GM21360 (cell line): ENCODE results near the gene TNPO2.
"Not testable (repeated sequence)": the region's sequence is repeated elsewhere in the genome, so short reads cannot be mapped to it uniquely, and the experiment has no call there.

ENCODE experiments used
- ATAC-seq: cut with Tn5 transposase; IDR thresholded peaks from one replicate; pipeline ENCODE4 v1.9.1; 2021; ENCODE audit warnings: mild to moderate bottlenecking, moderate library complexity; ENCODE audit not compliant: unreplicated experiment

Gene TNPO2

DNA sequence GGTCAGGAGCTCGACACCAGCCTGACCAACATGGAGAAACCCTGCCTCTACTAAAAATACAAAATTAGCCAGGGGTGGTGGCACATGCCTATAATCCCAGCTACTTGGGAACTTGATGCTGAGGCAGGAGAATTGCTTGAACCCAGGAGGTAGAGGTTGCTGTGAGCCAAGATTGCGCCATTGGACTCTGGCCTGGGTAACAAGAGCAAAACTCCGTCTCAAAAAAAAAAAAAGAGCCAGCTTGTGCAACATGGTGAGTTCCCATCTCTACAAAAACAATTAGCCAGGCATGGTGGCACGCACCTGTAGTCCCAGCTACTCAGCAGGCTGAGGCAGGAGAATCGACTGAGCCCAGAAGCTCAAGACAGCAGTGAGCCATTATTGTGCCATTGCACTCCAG lies 45.7 kb downstream of the TNPO2 start:
- ATAC-seq = not testable (repeated sequence)

DNA sequence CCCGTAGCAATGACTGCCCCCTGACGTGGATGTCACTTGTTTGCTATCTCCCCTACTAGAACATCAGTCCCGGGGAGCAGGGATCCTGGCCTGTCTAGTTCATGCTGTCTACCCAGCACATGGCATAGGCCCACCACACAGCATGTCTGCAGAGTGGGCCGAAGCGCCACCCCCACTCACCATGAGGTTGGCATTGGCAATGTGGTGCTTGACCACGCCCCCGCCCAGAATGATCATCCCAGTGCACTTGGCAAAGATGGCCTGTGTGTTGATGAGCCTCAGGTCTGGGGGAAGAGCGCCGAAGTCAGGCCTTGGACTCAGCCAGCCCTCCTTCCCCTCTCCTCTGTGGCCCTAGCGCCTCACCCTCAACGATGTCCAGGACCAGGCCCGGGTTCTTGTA lies 46.8 kb downstream of the TNPO2 start:
- ATAC-seq = no peak

DNA sequence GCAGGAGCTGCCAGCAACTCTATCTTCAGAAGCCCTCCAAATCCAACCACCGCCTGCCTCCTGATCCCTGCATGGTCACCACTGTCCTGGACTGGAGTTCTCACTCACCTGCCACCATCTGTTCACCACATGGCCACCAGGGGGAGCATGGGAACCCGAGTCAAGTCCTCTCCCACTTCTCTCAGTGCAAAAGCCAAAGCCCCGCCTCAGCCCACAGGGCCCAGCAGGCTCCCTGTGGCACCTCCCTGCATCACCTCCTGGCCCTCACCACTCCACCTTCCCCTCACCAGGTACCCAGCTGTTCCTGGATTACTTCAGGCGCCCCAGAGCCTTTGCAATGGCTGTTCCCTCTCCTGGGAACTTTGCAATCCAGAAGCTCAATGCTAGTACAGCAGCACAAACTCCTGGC lies 47.3 kb downstream of the TNPO2 start:
- ATAC-seq = no peak

DNA sequence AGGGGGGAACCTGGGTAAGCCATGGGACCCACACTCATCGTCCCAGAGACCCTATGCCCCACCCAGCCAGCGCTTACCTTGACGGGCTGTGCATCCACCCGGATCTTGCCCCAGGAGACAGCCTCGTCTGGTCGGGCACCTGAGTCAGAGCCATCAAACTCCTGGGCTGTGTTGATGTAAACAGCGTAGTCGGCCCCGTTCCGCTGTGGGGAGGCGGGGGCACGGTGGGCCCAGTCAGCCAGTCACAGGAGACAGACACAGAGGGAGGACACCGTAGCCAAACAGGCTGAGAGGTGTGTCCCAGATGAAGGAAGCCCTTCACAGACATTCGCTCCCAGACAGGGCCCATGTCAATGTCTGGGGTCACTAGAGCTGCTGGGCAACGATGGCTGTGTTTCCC lies 47.8 kb downstream of the TNPO2 start:
- ATAC-seq = no peak

DNA sequence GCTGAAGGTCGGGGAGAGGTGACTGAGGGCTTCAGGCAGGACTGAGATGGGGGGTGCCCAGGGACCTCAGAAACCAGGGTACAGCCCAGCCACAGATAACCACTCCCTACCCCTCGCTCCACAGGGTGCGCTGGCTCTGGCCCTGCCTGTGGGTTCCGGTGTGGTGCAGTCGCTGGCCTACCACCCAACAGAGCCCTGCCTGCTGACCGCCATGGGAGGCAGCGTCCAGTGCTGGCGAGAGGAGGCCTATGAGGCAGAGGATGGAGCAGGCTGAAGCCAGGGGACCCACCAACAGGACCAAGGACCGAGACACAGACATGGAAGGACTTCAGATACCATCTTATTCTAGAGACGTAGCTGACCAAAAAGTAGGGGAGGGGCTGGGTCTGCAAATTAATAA lies 48.3 kb downstream of the TNPO2 start:
- no peak for ATAC-seq

DNA sequence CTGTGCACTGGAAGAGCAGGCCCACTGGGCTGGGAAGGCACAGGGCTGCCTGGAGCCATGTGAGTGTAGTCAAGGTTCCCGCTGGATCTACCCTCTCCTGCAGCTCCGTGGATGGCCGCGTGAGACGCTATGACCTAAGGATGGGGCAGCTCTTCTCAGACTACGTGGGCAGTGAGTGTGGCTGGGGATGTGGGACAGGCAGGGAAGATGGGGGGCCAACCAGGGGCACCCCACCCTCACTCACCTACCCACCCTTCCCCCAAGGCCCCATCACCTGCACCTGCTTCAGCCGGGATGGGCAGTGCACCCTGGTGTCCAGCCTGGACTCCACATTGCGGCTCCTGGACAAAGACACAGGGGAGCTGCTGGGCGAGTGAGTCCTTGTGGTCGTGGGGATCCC lies 51.0 kb downstream of the TNPO2 start:
- ATAC-seq = no peak

DNA sequence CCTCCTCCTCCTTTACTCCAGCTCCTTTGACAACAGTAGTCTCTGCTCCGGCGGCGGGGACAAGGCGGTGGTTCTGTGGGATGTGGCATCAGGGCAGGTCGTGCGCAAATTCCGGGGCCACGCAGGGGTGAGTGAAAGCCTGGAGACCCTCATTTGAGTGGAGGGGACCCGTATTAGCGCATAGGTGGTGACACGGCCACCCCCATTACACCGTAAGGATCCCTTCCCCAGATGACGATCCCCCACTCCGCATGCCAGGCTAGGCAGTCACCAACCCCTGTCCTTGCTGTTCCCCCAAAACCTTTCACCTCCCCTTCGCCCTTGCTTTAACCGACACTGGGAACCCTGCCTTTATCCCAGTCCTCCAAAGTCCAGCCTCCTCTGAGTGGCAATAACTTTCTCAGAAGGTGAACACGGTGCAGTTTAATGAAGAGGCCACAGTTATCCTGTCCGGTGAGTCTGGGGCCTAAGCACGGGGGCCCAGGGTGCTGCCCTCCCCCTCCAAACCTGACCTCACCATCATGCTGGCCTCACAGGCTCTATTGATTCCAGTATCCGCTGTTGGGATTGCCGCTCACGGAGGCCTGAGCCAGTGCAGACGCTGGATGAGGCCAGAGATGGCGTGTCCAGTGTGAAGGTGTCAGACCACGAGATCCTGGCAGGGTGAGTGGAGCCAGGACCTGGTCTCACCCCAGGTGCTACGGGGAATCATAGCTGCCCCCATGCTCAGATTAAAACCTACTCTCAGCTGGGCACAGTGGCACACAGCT lies 53.4 kb downstream of the TNPO2 start:
- no peak for ATAC-seq

DNA sequence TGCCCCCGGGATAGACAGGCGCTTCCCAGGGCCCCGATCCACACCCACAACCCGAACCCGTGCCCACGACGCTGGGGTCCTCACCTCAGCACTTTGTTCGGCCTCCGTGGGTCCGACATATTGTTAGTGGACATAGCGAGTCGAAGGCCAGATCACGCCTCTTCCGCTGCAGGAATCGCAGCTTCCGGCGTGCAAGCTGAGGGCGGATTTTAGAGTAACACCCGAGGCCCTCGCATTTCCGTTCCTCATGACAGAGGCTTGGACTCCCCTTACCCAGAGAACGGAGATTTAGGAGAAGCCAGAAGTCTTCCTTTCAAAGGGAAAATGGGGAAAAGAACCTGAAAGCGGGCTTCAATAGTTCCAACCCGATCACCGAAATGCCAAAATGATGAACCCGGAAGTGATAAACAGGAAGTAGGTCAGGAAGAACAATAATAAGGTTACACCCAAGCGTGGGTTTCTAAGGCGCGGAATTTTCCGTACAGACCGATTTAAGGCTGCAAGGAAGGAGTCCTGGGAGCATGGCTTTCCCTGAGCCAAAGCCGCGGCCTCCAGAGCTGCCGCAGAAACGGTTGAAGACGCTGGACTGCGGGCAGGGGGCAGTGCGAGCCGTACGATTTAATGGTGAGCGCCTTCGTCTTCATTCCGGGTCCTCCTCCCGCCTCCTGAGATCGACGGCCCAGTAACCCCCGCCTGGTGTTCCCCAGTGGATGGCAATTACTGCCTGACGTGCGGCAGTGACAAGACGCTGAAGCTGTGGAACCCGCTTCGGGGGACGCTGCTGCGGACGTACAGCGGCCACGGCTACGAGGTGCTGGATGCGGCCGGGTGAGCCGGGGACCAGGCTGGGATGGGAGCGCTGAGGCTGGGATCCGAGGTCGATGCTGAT lies 54.2 kb downstream of the TNPO2 start:
- ATAC-seq = no peak

DNA sequence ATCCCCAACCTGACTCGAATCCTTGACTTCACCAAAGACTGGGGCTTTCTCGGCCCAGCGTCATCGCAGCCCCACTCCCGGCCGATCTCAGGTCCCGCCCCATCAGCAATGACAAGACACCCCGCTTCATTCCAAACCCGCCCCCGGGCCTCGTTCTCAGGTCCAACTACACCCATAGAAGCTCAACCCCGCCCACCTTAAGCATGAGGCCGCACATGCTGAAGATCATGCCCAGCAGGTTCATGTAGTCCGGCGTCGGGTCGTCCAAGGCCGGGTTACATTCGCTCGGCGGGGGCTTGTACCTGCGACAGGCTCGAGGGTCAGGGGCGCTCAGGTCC lies 54.8 kb downstream of the TNPO2 start:
- ATAC-seq = no peak

DNA sequence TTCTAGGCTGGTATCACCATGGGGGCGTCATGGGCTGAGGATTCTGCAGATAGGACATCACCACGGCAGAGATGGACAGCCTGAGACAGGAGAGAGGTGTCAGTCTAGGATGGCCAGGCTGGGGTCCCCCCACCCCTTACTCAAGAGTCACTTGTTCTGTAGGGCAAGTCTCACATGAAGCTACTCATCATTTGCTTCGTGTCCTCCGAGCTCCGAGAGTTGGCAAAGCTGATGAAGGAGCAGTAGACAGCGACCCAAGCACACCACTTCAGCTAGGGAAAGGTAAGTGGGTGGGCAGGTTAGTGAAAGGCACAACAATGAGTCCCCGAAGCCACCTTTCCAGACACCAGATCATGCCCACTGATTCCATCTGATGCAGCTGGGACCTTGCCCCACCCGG lies 55.4 kb downstream of the TNPO2 start:
- no peak for ATAC-seq

DNA sequence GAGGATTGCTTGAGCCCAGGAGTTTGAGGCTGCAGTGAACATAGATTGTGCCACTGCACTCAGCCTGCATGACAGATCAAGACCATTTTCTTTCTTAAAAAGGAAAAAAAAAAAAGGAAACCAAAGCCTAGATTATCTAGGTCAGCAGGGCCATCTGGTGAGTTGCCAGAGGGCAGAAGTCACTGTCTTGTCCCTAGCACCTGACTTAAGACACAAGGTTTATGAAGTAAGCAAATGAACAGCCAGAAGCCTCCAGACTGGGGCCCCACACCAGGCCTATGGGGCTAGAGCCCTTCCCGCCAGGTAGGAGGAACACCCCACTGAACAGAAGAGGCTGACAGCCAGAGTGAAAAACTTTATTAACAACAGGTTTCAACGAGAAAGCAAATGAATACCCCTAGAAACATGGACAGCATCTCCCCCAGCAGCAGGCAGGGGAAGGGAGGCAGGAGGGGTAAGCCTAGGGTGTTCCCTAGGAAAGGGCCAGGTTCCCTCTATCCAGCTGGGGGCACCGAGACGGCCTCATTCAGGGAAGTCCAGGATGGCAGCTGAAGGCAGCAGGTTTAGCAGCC lies 55.9 kb downstream of the TNPO2 start:
- no peak for ATAC-seq

DNA sequence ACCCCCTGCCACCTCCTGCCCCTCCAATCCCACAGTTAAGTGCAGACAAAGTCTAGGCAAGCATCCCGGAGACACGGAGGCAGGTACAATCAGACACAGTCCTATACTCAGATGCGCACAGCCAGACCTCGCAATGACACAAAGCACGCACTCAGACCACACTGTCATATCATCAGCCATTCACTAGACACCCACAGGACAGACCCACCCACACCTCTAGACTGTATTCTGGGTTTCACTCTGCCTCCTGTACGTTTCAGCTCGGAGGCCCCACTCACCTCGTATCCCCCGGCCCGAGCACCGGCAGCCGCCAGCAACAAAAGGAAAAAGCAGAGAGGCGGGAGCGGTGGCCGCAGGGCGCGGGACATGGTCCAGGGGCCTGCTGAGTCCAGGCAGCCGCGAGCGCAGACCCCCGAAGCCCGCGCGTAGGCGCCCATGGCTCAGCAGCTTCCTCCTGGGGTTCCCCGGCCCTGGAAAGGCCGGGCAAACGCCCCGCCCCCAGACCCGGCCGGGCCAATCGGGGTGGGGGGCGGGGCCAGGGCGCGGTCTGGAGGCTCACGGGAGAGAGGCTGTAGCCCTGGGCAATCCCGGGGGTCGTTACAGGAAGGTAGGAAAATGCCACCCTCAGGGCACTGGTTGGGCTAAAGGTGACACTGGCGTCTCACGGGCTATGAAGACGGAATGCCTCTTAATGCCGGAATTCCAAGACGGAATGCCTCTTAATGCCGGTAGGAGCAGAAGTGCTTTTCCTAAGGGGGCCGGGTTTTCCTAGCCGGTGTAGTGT lies 57.3 kb downstream of the TNPO2 start, which contains the start of the genes MAN2B1 and WDR83:
Gene MAN2B1, minus strand, starts transcription at position 478 of the 784 bp plus-strand sequence. Its CDS starts 41 bp downstream, at position 437.
Gene WDR83, plus strand, starts transcription at position 543 of the 784 bp plus-strand sequence. CDS start 2,984 bp downstream, outside the sequence.
- ATAC-seq = peak; percentile 41

DNA sequence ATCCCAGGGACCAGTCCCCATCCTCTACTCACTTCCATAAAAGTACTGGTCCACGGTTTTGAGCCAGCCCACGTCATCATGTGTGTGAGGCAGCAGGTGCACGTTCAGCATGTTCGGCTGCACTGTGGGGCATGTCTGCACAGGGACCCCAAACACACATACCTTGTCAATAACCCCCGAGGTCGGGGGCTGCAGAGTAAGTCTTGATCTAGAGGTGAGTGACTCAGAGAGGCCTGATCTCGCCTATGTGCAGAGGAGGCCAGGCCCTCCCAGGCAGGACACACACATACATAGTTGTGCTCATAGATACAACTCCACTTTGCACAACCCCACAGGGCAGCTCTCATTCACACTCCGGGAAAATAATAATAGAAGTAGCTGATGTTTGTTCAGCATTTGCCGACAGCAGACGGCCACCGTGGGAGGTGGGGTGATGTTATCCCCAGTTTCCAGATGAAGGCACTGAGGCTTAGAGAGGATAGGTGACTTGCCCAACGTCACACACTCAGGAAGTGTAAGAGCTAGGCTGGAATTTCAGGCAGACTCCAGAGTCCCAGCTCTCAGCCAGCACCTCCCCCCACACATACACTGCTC lies 58.0 kb downstream of the TNPO2 start:
- no peak for ATAC-seq

DNA sequence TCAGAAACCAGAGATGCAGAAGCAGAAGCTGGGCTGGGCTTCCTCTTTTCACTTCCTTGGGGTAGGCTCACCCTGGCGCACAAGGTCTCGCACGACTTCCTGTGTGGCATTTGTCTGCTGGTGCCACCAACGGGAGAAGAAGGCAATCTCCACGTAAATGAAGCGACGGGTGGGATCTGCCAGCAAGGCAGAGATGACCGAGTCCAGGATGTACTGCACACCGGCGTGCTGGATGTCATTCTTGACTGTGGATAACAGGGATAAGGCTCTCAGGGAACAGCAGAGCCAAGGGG lies 58.5 kb downstream of the TNPO2 start:
- no peak for ATAC-seq

DNA sequence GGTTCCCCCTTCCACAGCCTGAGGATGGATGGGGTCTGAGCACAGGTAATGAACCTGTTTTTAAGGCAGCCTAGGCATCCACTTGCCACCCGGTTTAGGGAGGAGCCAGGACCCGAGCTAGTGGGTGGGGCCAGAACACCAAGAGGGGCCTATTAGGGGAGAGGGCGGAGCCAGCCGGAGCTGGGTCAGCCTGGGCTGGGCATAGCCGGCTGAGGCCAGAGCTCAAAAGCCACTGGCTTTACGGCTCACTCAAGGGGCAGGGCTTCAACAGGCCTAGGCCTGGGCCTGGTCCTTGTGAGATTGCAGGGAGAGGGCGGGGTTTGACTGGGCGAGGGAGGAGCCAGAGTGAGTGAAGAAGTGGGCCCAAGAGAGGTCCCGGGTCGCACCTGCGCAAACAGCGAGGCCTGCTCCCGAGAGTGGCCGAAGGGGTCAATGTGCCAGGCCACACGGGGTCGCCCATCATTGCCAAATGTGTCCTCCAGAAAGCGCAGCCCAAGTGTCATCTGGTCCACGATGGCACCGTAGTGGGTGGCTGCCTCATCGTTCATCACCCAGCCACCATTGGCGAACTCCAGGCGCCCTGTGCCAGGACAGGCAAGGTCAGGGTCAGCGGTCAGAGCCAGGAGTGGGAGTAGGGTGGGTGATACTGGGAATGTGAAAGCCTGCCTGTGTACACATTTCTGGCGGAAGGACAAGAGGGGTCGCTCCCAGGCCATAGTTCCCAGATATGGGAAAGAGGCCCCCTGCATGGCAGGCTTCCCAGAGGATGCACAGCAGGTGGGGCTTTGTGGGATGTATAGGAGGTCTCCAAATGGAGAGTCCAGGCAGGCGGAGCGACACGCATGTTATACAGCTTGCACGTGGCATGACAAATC lies 59.1 kb downstream of the TNPO2 start:
- no peak for ATAC-seq

DNA sequence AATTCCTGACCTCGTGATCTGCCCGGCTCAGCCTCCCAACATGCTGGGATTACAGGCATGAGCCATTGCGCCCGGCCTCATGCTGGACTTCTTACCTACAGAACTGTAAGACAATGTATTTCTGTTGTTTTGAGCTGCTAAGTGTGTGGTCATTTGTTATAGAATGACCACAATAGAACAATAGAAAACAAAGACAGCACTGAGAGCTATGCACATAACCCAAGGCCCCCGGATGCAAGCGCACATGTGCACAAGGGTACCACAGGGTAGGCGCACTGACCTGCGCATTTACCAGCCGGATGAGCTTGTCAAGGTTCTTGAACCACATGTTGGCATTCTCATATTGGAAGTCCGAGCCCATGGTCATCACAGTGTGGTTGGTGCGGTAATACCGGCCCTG lies 62.8 kb downstream of the TNPO2 start:
- ATAC-seq = no peak

DNA sequence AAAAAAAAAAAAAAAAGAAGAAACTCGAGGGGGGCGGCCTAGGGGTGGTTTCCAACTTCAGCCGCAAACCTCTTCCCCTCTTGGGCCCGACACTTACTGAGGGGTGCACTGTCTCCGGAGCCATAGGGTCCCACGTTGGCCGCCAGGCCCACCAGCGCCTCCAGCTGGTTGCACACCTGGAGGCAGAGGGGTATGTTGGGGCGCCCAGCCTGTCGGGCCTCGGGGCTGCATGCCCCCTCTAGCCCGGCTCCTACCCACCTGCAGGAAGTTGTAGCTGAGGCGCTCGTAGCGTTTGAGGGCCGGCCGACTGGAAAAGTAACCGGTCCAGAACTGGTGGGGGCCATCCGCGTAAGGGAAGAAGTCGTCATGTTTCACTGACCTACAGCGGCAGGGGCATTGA lies 65.8 kb downstream of the TNPO2 start:
- ATAC-seq = no peak

DNA sequence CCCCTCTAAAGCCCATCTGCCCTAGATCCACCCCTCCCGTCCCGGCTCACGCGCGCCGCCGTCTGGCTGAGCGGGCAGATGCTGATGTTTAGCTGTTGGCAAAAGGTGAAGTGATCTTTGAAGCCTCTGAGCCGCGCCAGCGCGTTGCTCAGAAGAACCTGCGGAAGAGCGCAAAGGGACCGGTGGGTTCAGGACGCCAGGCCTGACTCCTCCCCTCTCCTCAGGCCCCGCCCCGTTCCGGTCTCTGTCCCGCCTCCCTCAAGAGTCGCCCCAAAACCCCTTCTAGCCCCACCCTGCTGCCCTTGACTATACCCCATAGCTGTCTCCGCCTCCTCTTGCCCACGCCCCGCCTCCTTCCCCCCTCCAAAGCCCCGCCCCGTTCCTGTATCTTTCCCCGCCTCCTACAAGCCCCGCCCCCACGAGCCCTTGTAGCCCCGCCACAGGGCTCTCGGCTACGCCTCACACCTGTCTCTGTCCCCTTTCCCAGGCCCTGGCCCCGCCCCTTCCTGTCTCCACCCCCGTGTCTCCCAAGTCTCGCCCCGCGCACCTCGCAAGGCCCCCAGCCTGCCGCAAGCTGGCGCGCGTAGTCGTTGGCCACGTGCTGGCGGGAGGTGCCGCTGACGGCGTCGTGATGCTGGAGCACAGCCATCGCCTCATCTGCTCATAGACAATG lies 66.7 kb downstream of the TNPO2 start:
- no peak for ATAC-seq

DNA sequence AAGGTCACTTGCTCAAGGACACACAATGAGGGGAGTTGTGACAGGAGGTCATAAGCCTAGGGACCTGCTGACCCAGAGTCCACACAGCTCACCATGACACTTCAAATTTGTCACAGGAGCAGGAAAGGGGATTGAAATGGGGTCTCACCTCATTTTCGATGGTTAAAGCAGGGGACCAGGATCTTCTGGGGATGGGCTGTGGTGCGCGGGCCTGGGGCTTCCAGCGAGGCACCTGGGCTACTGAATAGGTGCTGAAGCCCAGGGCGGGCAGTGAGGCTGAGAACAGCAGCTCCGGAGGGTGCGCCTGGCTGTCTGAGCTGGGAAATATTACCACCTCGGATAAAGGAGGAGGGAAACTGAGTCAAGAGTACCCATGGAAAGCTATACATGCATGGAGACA lies 68.2 kb downstream of the TNPO2 start:
- ATAC-seq = no peak
